ENCODE measurements around the gene LRBA. TPM values are rescaled to one million over a fixed set of nuclear protein-coding genes. Genes with fewer than 3 reads are reported as not detected.
A peak's percentile ranks its signal among the peaks of the same experiment; 100 is the strongest.
"Not testable (repeated sequence)": the region's sequence is repeated elsewhere in the genome, so short reads cannot be mapped to it uniquely, and the experiment has no call there.

The LRBA gene
- total RNA-seq, 1 donor: 38.4 TPM

DNA sequence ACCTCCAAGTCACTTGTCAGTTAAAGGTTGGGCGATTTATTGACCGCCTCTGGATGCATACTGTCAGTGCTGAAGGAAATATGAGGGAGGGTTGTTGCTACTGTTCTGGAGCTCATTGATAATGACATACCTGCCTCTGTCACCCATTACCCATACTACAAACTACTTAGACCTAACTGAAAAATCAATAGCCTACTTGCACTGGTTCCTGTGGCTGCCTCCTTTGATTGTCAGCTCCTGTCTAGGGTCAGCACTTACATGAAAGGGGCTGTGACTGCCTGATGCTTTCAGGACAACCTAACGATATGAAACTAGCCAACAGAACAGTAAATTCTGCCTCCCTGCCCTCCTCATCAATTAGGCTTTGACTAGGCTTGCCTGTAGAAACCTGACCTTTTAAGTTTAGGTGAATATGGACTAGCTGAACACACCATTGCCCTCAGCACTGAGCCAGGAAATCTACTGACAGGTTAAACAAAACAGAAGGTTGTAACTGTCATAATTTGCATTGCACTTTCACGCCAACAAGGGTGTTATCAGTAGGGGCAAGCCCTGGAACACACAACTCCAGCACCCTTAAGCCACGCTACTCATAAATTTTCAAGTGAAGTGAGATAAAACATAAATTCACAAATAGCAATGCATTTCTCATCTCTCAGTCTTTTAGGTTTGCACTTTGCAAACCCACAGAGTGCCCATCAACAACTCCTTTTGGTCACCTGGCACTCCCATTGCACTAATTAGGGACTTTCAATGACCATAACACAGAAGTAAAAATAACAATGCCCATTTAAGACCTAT is 442.2 kb downstream of the LRBA start:
- no peak overlapping the region for H3K4me3 ChIP-seq (ENCODE audit: low read depth, low read length)
- TF ChIP-seq, protein P1, sequence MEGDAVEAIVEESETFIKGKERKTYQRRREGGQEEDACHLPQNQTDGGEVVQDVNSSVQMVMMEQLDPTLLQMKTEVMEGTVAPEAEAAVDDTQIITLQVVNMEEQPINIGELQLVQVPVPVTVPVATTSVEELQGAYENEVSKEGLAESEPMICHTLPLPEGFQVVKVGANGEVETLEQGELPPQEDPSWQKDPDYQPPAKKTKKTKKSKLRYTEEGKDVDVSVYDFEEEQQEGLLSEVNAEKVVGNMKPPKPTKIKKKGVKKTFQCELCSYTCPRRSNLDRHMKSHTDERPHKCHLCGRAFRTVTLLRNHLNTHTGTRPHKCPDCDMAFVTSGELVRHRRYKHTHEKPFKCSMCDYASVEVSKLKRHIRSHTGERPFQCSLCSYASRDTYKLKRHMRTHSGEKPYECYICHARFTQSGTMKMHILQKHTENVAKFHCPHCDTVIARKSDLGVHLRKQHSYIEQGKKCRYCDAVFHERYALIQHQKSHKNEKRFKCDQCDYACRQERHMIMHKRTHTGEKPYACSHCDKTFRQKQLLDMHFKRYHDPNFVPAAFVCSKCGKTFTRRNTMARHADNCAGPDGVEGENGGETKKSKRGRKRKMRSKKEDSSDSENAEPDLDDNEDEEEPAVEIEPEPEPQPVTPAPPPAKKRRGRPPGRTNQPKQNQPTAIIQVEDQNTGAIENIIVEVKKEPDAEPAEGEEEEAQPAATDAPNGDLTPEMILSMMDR (IDR thresholded peaks at IDR 0.05; ENCODE audit: insufficient read depth, low read depth, low read length): no peak
- DNase-seq (ENCODE audit: low read depth): peak; percentile 22

DNA sequence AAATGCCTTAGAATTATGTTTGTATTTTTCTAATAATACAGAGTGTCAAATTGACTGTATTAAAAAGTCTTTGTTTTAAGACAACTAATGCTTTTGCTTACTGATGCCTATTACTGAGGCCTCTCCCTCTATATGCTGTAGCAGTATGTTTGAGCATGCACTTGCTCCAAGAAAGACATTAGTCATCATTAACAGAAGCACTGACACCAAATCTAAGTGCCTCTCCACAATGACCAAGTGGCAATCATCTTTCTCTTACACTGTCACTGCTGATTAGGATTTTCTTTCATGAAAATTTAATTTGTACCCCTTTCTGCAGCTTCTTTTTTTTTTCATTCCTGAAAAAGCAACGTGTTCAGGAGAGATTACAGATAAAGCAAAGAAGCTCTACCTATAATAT is 444.2 kb downstream of the LRBA start:
- TF ChIP-seq, protein P1 (IDR thresholded peaks at IDR 0.05; ENCODE audit: insufficient read depth, low read depth, low read length): no peak

DNA sequence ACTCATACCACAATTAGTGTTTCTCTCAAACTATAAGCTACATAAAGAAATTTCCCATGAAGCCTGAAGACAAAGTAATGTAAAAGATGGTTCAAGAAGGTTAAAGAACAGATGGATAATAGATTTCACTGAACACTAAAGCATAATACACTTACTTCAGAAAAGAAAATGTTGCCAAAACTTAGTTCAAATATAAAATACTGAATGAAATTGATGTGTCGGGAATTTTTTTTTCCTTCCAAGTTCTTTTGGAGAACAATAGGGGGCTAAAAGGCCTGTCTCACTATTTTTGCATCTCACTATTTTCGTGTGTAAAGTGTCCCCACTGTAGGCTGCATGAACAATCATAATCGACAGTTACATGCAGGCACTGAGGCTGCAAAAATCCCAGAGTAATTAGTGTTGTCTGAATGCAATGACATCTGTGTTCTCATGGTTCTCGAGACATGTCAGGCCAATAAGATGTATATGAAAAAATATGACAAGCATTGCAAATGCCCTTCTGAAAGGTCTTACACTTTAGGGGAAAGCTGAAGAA is 445.0 kb downstream of the LRBA start:
- no peak for DNase-seq (ENCODE audit: low read depth)
- TF ChIP-seq, protein P1 (IDR thresholded peaks at IDR 0.05; ENCODE audit: insufficient read depth, low read depth, low read length): no peak
- H3K4me3 ChIP-seq (ENCODE audit: low read depth, low read length): no peak overlapping the region

More for the DNA sequence above, 444.2 kb downstream of the LRBA start:
- no peak overlapping the region for H3K4me3 ChIP-seq (ENCODE audit: low read depth, low read length)
- no peak for DNase-seq (ENCODE audit: low read depth)

DNA sequence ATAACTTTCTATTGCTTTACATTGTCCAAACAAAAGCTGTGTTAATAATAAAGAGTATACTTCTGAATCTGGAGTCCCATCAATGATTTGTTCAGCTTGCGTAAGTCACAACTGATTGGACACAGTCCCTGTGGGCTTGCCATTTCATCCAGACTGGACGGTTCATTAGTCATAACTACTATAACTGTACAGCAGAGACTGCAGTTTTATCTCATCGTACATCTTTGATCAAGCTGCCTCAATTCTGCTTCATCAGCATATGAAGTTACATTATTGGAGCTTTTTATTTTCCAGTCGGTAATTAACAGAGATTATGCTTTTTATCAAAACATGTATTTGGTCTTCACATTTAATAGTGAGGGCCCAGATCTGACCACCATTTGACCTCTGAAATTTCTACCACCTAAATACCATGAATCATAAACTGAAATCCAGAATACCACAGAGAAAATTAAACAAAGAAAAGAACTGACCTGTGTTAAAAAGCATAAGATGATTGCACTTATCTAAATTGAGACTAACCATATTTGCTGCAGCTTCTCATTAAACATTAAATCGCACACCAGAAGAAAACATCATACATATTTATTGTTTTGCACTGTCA is 445.6 kb downstream of the LRBA start:
- TF ChIP-seq, protein P1 (IDR thresholded peaks at IDR 0.05; ENCODE audit: insufficient read depth, low read depth, low read length): no peak
- H3K4me3 ChIP-seq (ENCODE audit: low read depth, low read length): no peak overlapping the region
- DNase-seq (ENCODE audit: low read depth): peak; percentile 17

DNA sequence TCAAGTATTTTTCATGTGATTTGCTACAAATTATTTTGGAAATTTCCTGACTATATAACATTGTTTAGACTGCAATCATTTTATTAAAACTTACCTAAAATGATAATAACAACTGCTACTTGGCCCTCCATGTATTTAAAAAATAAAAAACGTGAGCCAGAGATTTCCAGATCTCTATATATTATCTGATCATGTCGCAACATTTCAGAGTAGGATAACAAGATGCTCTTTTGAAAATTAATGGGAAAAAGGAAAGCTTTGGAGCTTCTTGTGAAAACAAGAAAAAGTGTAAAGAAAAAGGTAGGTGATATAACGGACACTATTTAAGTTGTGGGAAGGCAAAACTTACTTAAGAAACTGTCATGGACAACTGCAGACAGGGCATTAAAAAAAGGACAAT is 448.0 kb downstream of the LRBA start:
- TF ChIP-seq, protein P1 (IDR thresholded peaks at IDR 0.05; ENCODE audit: insufficient read depth, low read depth, low read length): no peak
- DNase-seq (ENCODE audit: low read depth): no peak

DNA sequence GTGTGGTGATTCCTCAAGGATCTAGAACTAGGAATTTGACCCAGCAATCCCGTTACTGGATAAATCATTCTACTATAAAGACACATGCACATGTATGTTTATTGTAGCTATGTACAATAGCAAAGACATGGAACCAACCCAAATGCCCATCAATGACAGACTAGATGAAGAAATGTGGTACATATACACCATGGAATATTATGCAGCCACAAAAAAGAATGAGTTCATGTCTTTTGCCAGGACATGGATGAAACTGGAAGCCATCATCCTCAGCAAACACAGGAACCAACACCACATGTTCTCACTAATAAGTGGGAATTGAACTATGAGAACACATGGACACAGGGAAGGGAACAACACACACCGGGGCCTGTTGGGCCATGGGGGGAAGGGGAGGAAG is 450.1 kb downstream of the LRBA start:
- H3K4me3 ChIP-seq (ENCODE audit: low read depth, low read length); DNase-seq (ENCODE audit: low read depth): not testable (repeated sequence)

More for the DNA sequence above, 448.0 kb downstream of the LRBA start:
- no peak overlapping the region for H3K4me3 ChIP-seq (ENCODE audit: low read depth, low read length)

DNA sequence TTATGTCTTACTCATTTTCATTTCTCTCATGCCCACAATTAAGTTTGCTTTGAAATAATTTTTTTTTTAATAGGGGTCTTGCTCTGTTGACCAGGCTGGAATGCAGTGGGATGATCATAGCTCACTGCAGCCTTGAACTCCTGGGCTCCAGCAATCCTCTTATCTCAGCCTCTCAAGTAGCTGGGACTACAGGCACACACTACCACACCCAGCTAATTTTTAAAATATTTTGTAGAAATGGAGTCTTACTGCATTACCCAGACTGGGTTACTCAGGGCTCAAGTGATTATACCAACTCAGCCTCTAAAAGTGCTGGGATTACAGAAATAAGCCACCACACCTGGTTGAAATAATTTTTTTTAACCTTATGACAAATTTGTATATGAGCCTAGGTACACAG is 452.3 kb downstream of the LRBA start:
- DNase-seq (ENCODE audit: low read depth): no peak
- TF ChIP-seq, protein P1 (IDR thresholded peaks at IDR 0.05; ENCODE audit: insufficient read depth, low read depth, low read length): no peak
- no peak overlapping the region for H3K4me3 ChIP-seq (ENCODE audit: low read depth, low read length)

Data from fibroblast of villous mesenchyme (primary cell).